Measurements from ENCODE around the gene FGF7. TPM values are rescaled to one million over a fixed set of nuclear protein-coding genes. Genes with fewer than 3 reads are reported as not detected.
"Not testable (repeated sequence)": the region's sequence is repeated elsewhere in the genome, so short reads cannot be mapped to it uniquely, and the experiment has no call there.

Gene FGF7
- total and polyA plus RNA-seq, 11 donors = 7.7 to 40.8 (median 24.5) TPM

DNA sequence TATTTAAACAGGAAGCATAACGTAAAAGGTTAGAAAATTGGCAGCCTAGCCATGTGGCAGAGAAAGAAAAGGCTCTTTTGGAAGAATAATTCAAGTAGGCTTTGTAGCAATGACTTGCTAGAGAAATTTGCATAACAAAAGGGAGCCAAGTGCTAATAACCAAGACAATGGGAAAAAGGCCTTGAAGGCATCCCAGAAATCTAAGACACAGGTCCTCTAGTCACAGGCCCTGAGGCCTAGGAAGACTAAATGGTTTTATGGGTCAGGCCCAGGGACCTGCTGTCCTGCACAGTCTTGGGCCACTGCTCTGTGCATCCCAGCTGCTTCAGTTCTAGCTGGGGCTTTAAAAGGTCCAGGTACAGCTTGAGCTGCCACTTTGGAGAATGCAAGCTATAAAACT is 78.5 kb downstream of the FGF7 start:
- Histone ChIP-seq H3K4me3 (no peak overlapping the region), H3K9me3 (peaks cover 0 to 10% (median 0%) of the 10 kb centered on the region in 12 donors), H3K27me3 (no peaks in the 10 kb centered on the region), H3K27ac (no peak overlapping the region), H3K4me1 (no peaks in the 10 kb centered on the region), H3K36me3 (no peaks in the 10 kb centered on the region)
- intact Hi-C loops (cut with DNase I) = no loop called here
- DNase-seq (no peak), ATAC-seq (no peak)
- 68 to 91% (median 76%) methylated on average over 1 of the region's 1 CpG for WGBS, 4 donors
- TF ChIP-seq CTCF (IDR thresholded peaks at IDR 0.05) (no peak), POLR2A (IDR thresholded peaks at IDR 0.05) (no peak)

DNA sequence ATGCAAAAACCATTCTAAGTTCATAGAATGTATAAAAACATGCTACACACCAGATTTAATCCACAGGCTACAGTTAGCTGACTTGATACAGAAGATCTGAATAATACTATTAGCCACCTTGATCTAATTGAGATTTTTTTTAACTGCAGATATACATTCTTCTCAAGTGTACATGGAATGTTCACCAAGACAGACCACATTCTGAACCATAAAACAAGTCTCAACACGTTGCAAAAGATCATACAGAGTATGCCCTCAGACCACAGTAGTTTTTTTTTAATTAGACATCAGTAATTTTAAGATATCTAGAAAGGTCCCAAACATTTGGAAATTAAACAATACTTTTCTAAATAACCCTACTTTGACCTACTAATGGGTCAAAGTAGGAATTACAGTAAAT is 83.3 kb downstream of the FGF7 start:
- ATAC-seq = no peak
- Histone ChIP-seq H3K27ac (no peak overlapping the region), H3K36me3 (no peaks in the 10 kb centered on the region), H3K9me3 (peaks cover 0 to 10% (median 0%) of the 10 kb centered on the region in 12 donors), H3K27me3 (no peaks in the 10 kb centered on the region), H3K4me1 (no peaks in the 10 kb centered on the region), H3K4me3 (no peak overlapping the region)
- WGBS, 4 donors = 44 to 61% (median 57%) methylated on average over 1 of the region's 1 CpG
- DNase-seq = no peak
- intact Hi-C loops (cut with DNase I) = no loop called here
- TF ChIP-seq POLR2A (IDR thresholded peaks at IDR 0.05) (no peak), CTCF (IDR thresholded peaks at IDR 0.05) (no peak)

- no peak overlapping the region for H3K27ac ChIP-seq
- no peak overlapping the region for H3K4me3 ChIP-seq
- ATAC-seq (no peak), DNase-seq (no peak)
- TF ChIP-seq POLR2A (IDR thresholded peaks at IDR 0.05) (no peak), CTCF (IDR thresholded peaks at IDR 0.05) (no peak)
- no peaks in the 10 kb centered on the region for H3K36me3 ChIP-seq
- H3K27me3 ChIP-seq = no peaks in the 10 kb centered on the region
- WGBS, 4 donors = 77 to 83% (median 79%) methylated on average over 3 of the region's 3 CpGs
- intact Hi-C loops (cut with DNase I) = no loop called here
- H3K9me3 ChIP-seq = peaks cover 0 to 5% (median 0%) of the 10 kb centered on the region in 12 donors
- H3K4me1 ChIP-seq = no peaks in the 10 kb centered on the region
Measured at GRCh38 chr15:49507261-49507660, 84.2 kb downstream of the FGF7 start.

- H3K4me3 ChIP-seq; H3K27me3 ChIP-seq; H3K9me3 ChIP-seq; DNase-seq; H3K4me1 ChIP-seq; intact Hi-C loops (cut with DNase I); ATAC-seq; H3K36me3 ChIP-seq; H3K27ac ChIP-seq: not testable (repeated sequence)
- WGBS, 4 donors = 87 to 91% (median 89%) methylated on average over 4 of the region's 4 CpGs
Measured at GRCh38 chr15:49512739-49513138, 89.7 kb downstream of the FGF7 start.

GRCh38 chr15:49521802-49522201 is 98.8 kb downstream of the FGF7 start:
- Histone ChIP-seq H3K27me3 (no peaks in the 10 kb centered on the region), H3K27ac (no peak overlapping the region), H3K4me3 (no peak overlapping the region), H3K36me3 (no peaks in the 10 kb centered on the region), H3K4me1 (no peaks in the 10 kb centered on the region), H3K9me3 (peaks cover 0 to 34% (median 2%) of the 10 kb centered on the region in 12 donors)
- TF ChIP-seq POLR2A (IDR thresholded peaks at IDR 0.05) (no peak), CTCF (IDR thresholded peaks at IDR 0.05) (no peak)
- intact Hi-C loops (cut with DNase I) = no loop called here
- 62 to 73% (median 66%) methylated on average over 3 of the region's 3 CpGs for WGBS, 4 donors
- no peak for ATAC-seq
- no peak for DNase-seq
